SK-N-SH (cell line): Measurements from ENCODE around the gene GPSM3. TPM values are rescaled to one million over a fixed set of nuclear protein-coding genes. Genes with fewer than 3 reads are reported as not detected.

Experiments used
- CTCF ChIA-PET: fragments of 300-600, 350-600 bp; formaldehyde crosslinking; extraction: SDS; loops from one replicate; lab custom pipeline; 2021; lab: Yijun Ruan, JAX
- POLR2A ChIA-PET: fragments of 350-600 bp; sonication (Branson Sonifier 250); formaldehyde crosslinking; extraction: SDS; loops from one replicate; lab custom pipeline; 2020; ENCODE audit warnings: antibody characterized with exemption, inconsistent platforms; lab: Yijun Ruan, JAX
- DNase-seq: peaks from one replicate; pipeline ENCODE4 v3.0.0; 2012
- H2AFZ ChIP-seq: fragments of 200-600 bp; sonication (generic); 2 replicates; pipeline ENCODE4 v1.8.1; 2016; ENCODE audit warnings: antibody characterized with exemption, mild to moderate bottlenecking, low read depth
- H3F3A ChIP-seq: fragments of 200-600 bp; sonication (generic); replicated peaks from 2 replicates; pipeline ENCODE3; 2016; ENCODE audit warnings: antibody characterized with exemption, mild to moderate bottlenecking; ENCODE audit not compliant: insufficient read depth
- H3K27ac ChIP-seq, 2 experiments: fragments of 200-500 bp in 1 of 2; fragments of 200-600 bp in 1 of 2; sonication (Bioruptor generic) in 1 of 2; sonication (generic), shearing (Covaris generic) in 1 of 2; 2 replicates each; pipeline versions ENCODE4 v1.5.1 to v1.6.1; 2014 to 2016; ENCODE audit warnings: low read depth in 2 of 2, inconsistent platforms in 1 of 2, low read length in 1 of 2, mild to moderate bottlenecking in 1 of 2, mixed read lengths in 1 of 2
- H3K27me3 ChIP-seq: fragments of 200-600 bp; sonication (generic), shearing (Covaris generic); 2 replicates; pipeline ENCODE4 v1.6.1; 2016; ENCODE audit warnings: mixed run types; ENCODE audit not compliant: insufficient read depth
- H3K36me3 ChIP-seq, 2 experiments: fragments of 200-500 bp in 1 of 2; fragments of 200-600 bp in 1 of 2; sonication (Bioruptor generic) in 1 of 2; sonication (generic) in 1 of 2; replicated peaks in 1 of 2; 2 replicates each; pipeline versions ENCODE3 to v1.5.1; 2014 to 2016; ENCODE audit warnings: low read length in 1 of 2, mild to moderate bottlenecking in 1 of 2; ENCODE audit not compliant: insufficient read depth in 2 of 2, control insufficient read depth in 1 of 2
- H3K4me1 ChIP-seq, 2 experiments: fragments of 200-500 bp in 1 of 2; fragments of 200-600 bp in 1 of 2; sonication (Bioruptor generic) in 1 of 2; sonication (generic), shearing (Covaris generic) in 1 of 2; 2 replicates each; pipeline versions ENCODE4 v1.5.1 to v1.6.1; 2014 to 2016; ENCODE audit warnings: low read depth in 1 of 2, low read length in 1 of 2, mixed run types in 1 of 2; ENCODE audit not compliant: insufficient read depth in 2 of 2, control insufficient read depth in 1 of 2
- H3K4me2 ChIP-seq: fragments of 200-600 bp; sonication (generic), shearing (Covaris generic); 2 replicates; pipeline ENCODE4 v1.6.1; 2017; ENCODE audit warnings: mixed run types
- H3K4me3 ChIP-seq, 2 experiments: fragments of 200-500 bp in 1 of 2; fragments of 200-600 bp in 1 of 2; sonication (Bioruptor generic) in 1 of 2; sonication (generic), shearing (Covaris generic) in 1 of 2; 2 replicates each; pipeline versions ENCODE4 v1.5.1 to v1.8.1; 2014 to 2016; ENCODE audit warnings: low read depth in 2 of 2, inconsistent platforms in 1 of 2, low read length in 1 of 2, mild to moderate bottlenecking in 1 of 2, mixed read lengths in 1 of 2, moderate library complexity in 1 of 2
- H3K79me2 ChIP-seq: fragments of 200-600 bp; sonication (generic); 2 replicates; pipeline ENCODE4 v1.8.1; 2017; ENCODE audit warnings: mild to moderate bottlenecking; ENCODE audit not compliant: insufficient read depth
- H3K9ac ChIP-seq: fragments of 200-600 bp; sonication (generic); 2 replicates; pipeline ENCODE4 v1.6.1; 2017; ENCODE audit warnings: mixed run types
- H3K9me2 ChIP-seq: fragments of 200-600 bp; sonication (generic); 2 replicates; pipeline ENCODE4 v1.6.1; 2017; ENCODE audit warnings: mixed run types
- H3K9me3 ChIP-seq: fragments of 200-600 bp; sonication (generic); 2 replicates; pipeline ENCODE4 v1.6.1; 2017; ENCODE audit warnings: mixed run types, mild to moderate bottlenecking, moderate library complexity
- H4K20me1 ChIP-seq: fragments of 200-600 bp; sonication (generic); 2 replicates; pipeline ENCODE4 v1.6.1; 2017; ENCODE audit warnings: mild to moderate bottlenecking, mixed run types; ENCODE audit not compliant: insufficient read depth
- CTCF ChIP-seq: fragments of 200-600 bp; sonication (generic); IDR thresholded peaks from 2 replicates; pipeline ENCODE4 v1.6.1; 2017; ENCODE audit warnings: antibody characterized with exemption, mild to moderate bottlenecking, moderate library complexity
- ELF1 ChIP-seq: IDR thresholded peaks from 2 replicates; pipeline ENCODE4 v1.4.0; 2012
- EZH2phosphoT487 ChIP-seq: fragments of 200-600 bp; sonication (generic); IDR thresholded peaks from 2 replicates; pipeline ENCODE4 v1.6.1; 2017; ENCODE audit warnings: low read depth, mixed run types, mild to moderate bottlenecking, antibody characterized with exemption, moderate library complexity, borderline replicate concordance
- FOSL2 ChIP-seq: IDR thresholded peaks from 2 replicates; pipeline ENCODE4 v1.4.0; 2012; ENCODE audit warnings: low read depth, mild to moderate bottlenecking, moderate library complexity, borderline replicate concordance
- FOXM1 ChIP-seq: IDR thresholded peaks from 2 replicates; pipeline ENCODE4 v1.4.0; 2012; ENCODE audit warnings: low read depth, mild to moderate bottlenecking
- JUND ChIP-seq: IDR thresholded peaks from 2 replicates; pipeline ENCODE4 v1.4.0; 2012
- MXI1 ChIP-seq: IDR thresholded peaks from 2 replicates; pipeline ENCODE4 v1.6.1; 2012; ENCODE audit warnings: mild to moderate bottlenecking, low read depth, low read length, improper control_type of control experiment
- NFIC ChIP-seq: IDR thresholded peaks from 2 replicates; pipeline ENCODE4 v1.4.0; 2012; ENCODE audit warnings: borderline replicate concordance
- NRF1 ChIP-seq: IDR thresholded peaks from 2 replicates; pipeline ENCODE4 v1.6.1; 2012; ENCODE audit warnings: low read depth, mild to moderate bottlenecking, low read length
- PBX3 ChIP-seq: IDR thresholded peaks from 2 replicates; pipeline ENCODE4; 2012
- RAD21 ChIP-seq: IDR thresholded peaks from 2 replicates; pipeline ENCODE4 v1.6.1; 2012; ENCODE audit warnings: mild to moderate bottlenecking, low read length
- REST ChIP-seq: IDR thresholded peaks from 2 replicates; pipeline ENCODE4 v1.6.1; 2012; ENCODE audit warnings: mild to moderate bottlenecking, low read depth, low read length, moderate library complexity
- RFX5 ChIP-seq: IDR thresholded peaks from 2 replicates; pipeline ENCODE4 v1.6.1; 2012; ENCODE audit warnings: mild to moderate bottlenecking, improper control_type of control experiment, low read length
- RXRA ChIP-seq: IDR thresholded peaks from 2 replicates; pipeline ENCODE4 v1.4.0; 2012; ENCODE audit warnings: low read depth, mild to moderate bottlenecking, borderline replicate concordance
- SMC3 ChIP-seq: IDR thresholded peaks from 2 replicates; pipeline ENCODE4 v1.6.1; 2012; ENCODE audit warnings: low read depth, low read length, improper control_type of control experiment
- USF2 ChIP-seq: fragments of 150-350 bp; IDR thresholded peaks from 2 replicates; pipeline ENCODE4 v1.6.1; 2017; ENCODE audit warnings: antibody characterized with exemption, low read length, low read depth, borderline replicate concordance
- YY1 ChIP-seq: IDR thresholded peaks from 2 replicates; pipeline ENCODE4 v1.4.0; 2012; ENCODE audit warnings: low read depth, mild to moderate bottlenecking
- WGBS: methylation state at CpG from one replicate; pipeline ENCODE4 v1.1.6; 2017; ENCODE audit warnings: low lambda C conversion rate; 5-methylcytosine and 5-hydroxymethylcytosine counted together
- polyA plus RNA-seq, 3 experiments: library from polyadenylated mRNA; depleted of rRNA; stranded (reverse); fragments of >200 nt; gene quantifications; 2 replicates each; pipeline ENCODE4 v1.2.3, GENCODE V29; 2012

GPSM3 gene
- polyA plus RNA-seq, 1 of the 3 experiments (the other 2 are of a cell fraction), result 1.5 TPM

GRCh38 chr6:32168350-32168749 lies 24.1 kb downstream of the GPSM3 start:
- ChIA-PET POLR2A (no interaction called here), CTCF (no interaction called here)
- Histone ChIP-seq H3K9me3 (no peaks in the 10 kb centered on the region), H3K27ac (no peak overlapping the region), H3K27me3 (no peaks in the 10 kb centered on the region), H3K9ac (no peak overlapping the region), H2AFZ (no peak overlapping the region), H3F3A (peaks cover 2% of the 10 kb centered on the region), H3K79me2 (peaks cover 17% of the 10 kb centered on the region), H3K4me2 (no peak overlapping the region), H3K4me3 (no peak overlapping the region), H3K9me2 (no peaks in the 10 kb centered on the region)
- 100% methylated on average over 1 of the region's 2 CpGs for WGBS
- TF ChIP-seq FOXM1 (no peak), CTCF (no peak), NFIC (no peak), FOSL2 (no peak), JUND (no peak), ELF1 (no peak), SMC3 (no peak), EZH2phosphoT487 (no peak), RXRA (no peak), YY1 (no peak), NRF1 (no peak), PBX3 (no peak), REST (no peak), RFX5 (no peak), RAD21 (no peak), MXI1 (no peak), USF2 (no peak)
- TF ChIP-seq, all 33 proteins: peak for 0
- Histone ChIP-seq H3K36me3 (peaks cover 5 to 36% of the 10 kb centered on the region in 2 experiments), H3K4me1 (peaks cover 0 to 6% of the 10 kb centered on the region in 2 experiments; a peak in 1 of 4 replicates), H4K20me1 (no peaks in the 10 kb centered on the region)
- no peak for DNase-seq
